T-cell (primary cell): ENCODE data around the gene HIF1A. TPM values are rescaled to one million over a fixed set of nuclear protein-coding genes. Genes with fewer than 3 reads are reported as not detected.

Experiments used
- ATAC-seq, 4 experiments: fragments of 200-7000 bp in 3 of 4; fragments of 150-1000 bp in 1 of 4; cut with Tn5 transposase; replicated peaks in 1 of 4; 1 replicate in 3 of 4; 2 replicates in 1 of 4; pipeline ENCODE4 v1.10.0; 2021; ENCODE audit warnings: moderate library complexity in 3 of 4, mild to moderate bottlenecking in 2 of 4, moderate number of reproducible peaks in 1 of 4
- CTCF ChIA-PET, 2 donors: fragments of 300-600 bp; sonication (Branson Sonifier 250); formaldehyde crosslinking; loops; one replicate each; lab custom pipeline; 2022; ENCODE audit warnings: antibody characterized with exemption in 2 of 2; lab: Charles Lee
- POLR2A ChIA-PET, 2 donors: fragments of 300-600 bp; sonication (Branson Sonifier 250); formaldehyde crosslinking; loops; one replicate each; lab custom pipeline; 2022; ENCODE audit warnings: antibody characterized with exemption in 2 of 2; lab: Charles Lee
- DNase-seq, 35 experiments: peaks; one replicate each; pipeline versions ENCODE4 v3.0.0 to v3.0.0-alpha.2; 2013 to 2023
- H3K27ac ChIP-seq: one replicate; pipeline ENCODE4 v1.5.1; 2013; ENCODE audit warnings: low read length
- H3K27me3 ChIP-seq, 2 experiments: replicated peaks in 1 of 2; 1 replicate in 1 of 2; 2 replicates in 1 of 2; pipeline versions ENCODE4 v1.6.1 to v1.7.0; 2013; ENCODE audit warnings: low read length in 1 of 2, mixed read lengths in 1 of 2; ENCODE audit not compliant: control insufficient read depth in 2 of 2, insufficient read depth in 2 of 2; ENCODE audit errors: extremely low read depth in 1 of 2
- H3K36me3 ChIP-seq, 2 donors: 1 replicate in 1 of 2; 2 replicates in 1 of 2; pipeline versions ENCODE4 v1.6.1 to v1.7.0; 2013; ENCODE audit warnings: low read length in 1 of 2; ENCODE audit not compliant: control insufficient read depth in 2 of 2, insufficient read depth in 1 of 2; ENCODE audit errors: extremely low read depth in 1 of 2
- H3K4me1 ChIP-seq, 2 experiments: 1 replicate in 1 of 2; 2 replicates in 1 of 2; pipeline versions ENCODE4 v1.6.1 to v1.7.0; 2013; ENCODE audit warnings: low read length in 2 of 2, mixed read lengths in 1 of 2; ENCODE audit not compliant: insufficient read depth in 2 of 2, control insufficient read depth in 1 of 2; ENCODE audit errors: extremely low read depth in 1 of 2
- H3K4me3 ChIP-seq, 2 donors: 1 replicate in 1 of 2; 2 replicates in 1 of 2; pipeline versions ENCODE4 v1.5.1 to v1.7.0; 2013; ENCODE audit warnings: mild to moderate bottlenecking in 2 of 2, low read length in 1 of 2, moderate library complexity in 1 of 2; ENCODE audit not compliant: control insufficient read depth in 1 of 2; ENCODE audit errors: extremely low read depth in 1 of 2
- H3K9me3 ChIP-seq: 2 replicates; pipeline ENCODE4 v1.7.0; 2013
- H3K27ac Mint-ChIP-seq, 2 donors: one replicate each; pipeline ENCODE4 v1.8.0; 2020 to 2021; ENCODE audit warnings: mild to moderate bottlenecking in 2 of 2, mixed read lengths in 2 of 2
- H3K27me3 Mint-ChIP-seq, 2 donors: one replicate each; pipeline ENCODE4 v1.8.0; 2021 to 2022; ENCODE audit warnings: mixed read lengths in 2 of 2
- H3K36me3 Mint-ChIP-seq: one replicate; pipeline ENCODE4 v1.8.0; 2021; ENCODE audit warnings: mixed read lengths
- H3K4me1 Mint-ChIP-seq, 3 donors: one replicate each; pipeline ENCODE4 v1.8.0; 2020 to 2022; ENCODE audit warnings: mixed read lengths in 3 of 3, mild to moderate bottlenecking in 1 of 3
- H3K4me3 Mint-ChIP-seq, 3 donors: one replicate each; pipeline ENCODE4 v1.8.0; 2020 to 2022; ENCODE audit warnings: mild to moderate bottlenecking in 3 of 3, mixed read lengths in 3 of 3, moderate library complexity in 3 of 3
- H3K9me3 Mint-ChIP-seq, 3 donors: one replicate each; pipeline ENCODE4 v1.8.0; 2020 to 2022; ENCODE audit warnings: mixed read lengths in 3 of 3
- WGBS: methylation state at CpG from one replicate; pipeline ENCODE4 v1.1.5; 2013; ENCODE audit warnings: missing lambda C conversion rate; ENCODE audit not compliant: insufficient coverage; 5-methylcytosine and 5-hydroxymethylcytosine counted together
- total RNA-seq, 35 experiments: library from RNA in 6 of 35; stranded (reverse) in 6 of 35; fragments of 120-200 nt in 1 of 35; gene quantifications; one replicate each; pipeline versions ENCODE4 v1.2.1 to v1.2.4 and lab custom pipeline; 2013 to 2026

HIF1A gene
- total RNA-seq, 5 donors from 2014 or later (not counting 1 experiment from before 2014, with no cell fraction given), result 80.2 to 200 (median 87.8) TPM

DNA sequence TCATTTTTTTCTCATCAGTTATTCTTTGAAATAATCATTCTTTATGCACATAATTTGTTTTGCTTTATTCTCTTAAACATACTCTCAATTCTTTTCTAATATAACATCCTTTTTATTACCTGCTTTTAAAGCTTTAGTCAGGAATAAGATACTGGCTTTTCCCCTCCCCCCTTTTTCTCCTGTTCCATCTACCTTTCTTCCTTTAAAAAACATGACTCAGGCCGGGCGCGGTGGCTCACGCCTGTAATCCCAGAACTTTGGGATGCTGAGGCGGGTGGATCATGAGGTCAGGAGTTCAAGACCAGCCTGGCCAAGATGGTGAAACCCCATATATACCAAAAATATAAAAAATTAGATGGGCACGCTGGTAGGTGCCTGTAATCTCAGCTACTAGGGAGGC is 25.4 kb downstream of the HIF1A start:
- Histone ChIP-seq H3K27ac (no peak overlapping the region), H3K4me3 (no peak overlapping the region), H3K4me1 (peaks cover 17 to 42% of the 10 kb centered on the region in 2 experiments), H3K27me3 (no peaks in the 10 kb centered on the region), H3K36me3 (peaks cover 0 to 26% of the 10 kb centered on the region in 2 donors), H3K9me3 (no peaks in the 10 kb centered on the region)
- DNase-seq (no peak), ATAC-seq (no peak)
- Mint-ChIP-seq H3K4me1 (peaks cover 69 to 74% (median 73%) of the 10 kb centered on the region in 3 donors), H3K9me3 (no peaks in the 10 kb centered on the region), H3K27me3 (no peaks in the 10 kb centered on the region), H3K27ac (peak overlapping the region; percentile 61 to 66), H3K36me3 (peaks cover 22% of the 10 kb centered on the region), H3K4me3 (peak overlapping the region in 1 of 3 donors; percentile 29)
- POLR2A ChIA-PET, result interaction anchor here (0.5 to 1.5 kb wide), 6 partner anchors 9 to 316 kb away, joined by 3 to 8 read pairs (median 4); no protein-coding TSS in a partner anchor
- CTCF ChIA-PET, result interaction anchor here in 1 of 2 donors (1.0 to 2.2 kb wide), 6 partner anchors 10 to 244 kb away, joined by 3 to 11 read pairs (median 6); partner anchors contain the start of gene HIF1A
- WGBS, result no CpG with 5 or more reads among the region's 6 CpGs

DNA sequence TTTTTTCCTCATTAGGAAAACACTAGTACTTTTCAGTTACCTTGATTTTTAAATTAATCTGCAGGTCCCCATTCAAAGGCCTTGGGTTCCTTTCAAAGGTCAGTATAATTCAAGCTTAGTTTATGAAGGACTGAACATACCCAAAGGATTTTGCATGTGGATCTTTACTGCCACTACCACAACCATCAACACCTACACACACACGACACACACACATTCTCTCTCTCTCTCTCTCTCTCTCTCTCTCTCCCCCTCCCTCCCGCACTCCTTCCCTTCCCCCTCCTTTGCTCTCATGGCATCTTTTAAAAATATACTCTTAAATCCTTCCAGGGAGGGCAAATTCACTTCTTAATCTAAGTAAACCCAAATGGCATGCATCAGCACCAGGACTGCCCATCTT is 28.8 kb downstream of the HIF1A start:
- Histone ChIP-seq H3K27ac (no peak overlapping the region), H3K4me3 (no peak overlapping the region), H3K9me3 (no peaks in the 10 kb centered on the region), H3K4me1 (peaks cover 7 to 18% of the 10 kb centered on the region in 2 experiments), H3K36me3 (peaks cover 0 to 53% of the 10 kb centered on the region in 2 donors), H3K27me3 (no peaks in the 10 kb centered on the region)
- WGBS, result 43% methylated on average over 2 of the region's 2 CpGs
- Mint-ChIP-seq H3K9me3 (no peaks in the 10 kb centered on the region), H3K4me3 (no peak overlapping the region), H3K27ac (peak overlapping the region in 1 of 2 donors; percentile 7), H3K36me3 (peaks cover 45% of the 10 kb centered on the region), H3K4me1 (peaks cover 52 to 62% (median 53%) of the 10 kb centered on the region in 3 donors), H3K27me3 (no peaks in the 10 kb centered on the region)
- ChIA-PET POLR2A (interaction anchor here in 1 of 2 donors (0.6 to 1.1 kb wide), 3 partner anchors 18 to 257 kb away, joined by 3 to 9 read pairs (median 4); no protein-coding TSS in a partner anchor), CTCF (interaction anchor here (0.6 to 0.7 kb wide), 3 partner anchors 26 to 188 kb away, joined by 4 to 7 read pairs (median 4); no protein-coding TSS in a partner anchor)
- ATAC-seq (no peak), DNase-seq (no peak)

DNA sequence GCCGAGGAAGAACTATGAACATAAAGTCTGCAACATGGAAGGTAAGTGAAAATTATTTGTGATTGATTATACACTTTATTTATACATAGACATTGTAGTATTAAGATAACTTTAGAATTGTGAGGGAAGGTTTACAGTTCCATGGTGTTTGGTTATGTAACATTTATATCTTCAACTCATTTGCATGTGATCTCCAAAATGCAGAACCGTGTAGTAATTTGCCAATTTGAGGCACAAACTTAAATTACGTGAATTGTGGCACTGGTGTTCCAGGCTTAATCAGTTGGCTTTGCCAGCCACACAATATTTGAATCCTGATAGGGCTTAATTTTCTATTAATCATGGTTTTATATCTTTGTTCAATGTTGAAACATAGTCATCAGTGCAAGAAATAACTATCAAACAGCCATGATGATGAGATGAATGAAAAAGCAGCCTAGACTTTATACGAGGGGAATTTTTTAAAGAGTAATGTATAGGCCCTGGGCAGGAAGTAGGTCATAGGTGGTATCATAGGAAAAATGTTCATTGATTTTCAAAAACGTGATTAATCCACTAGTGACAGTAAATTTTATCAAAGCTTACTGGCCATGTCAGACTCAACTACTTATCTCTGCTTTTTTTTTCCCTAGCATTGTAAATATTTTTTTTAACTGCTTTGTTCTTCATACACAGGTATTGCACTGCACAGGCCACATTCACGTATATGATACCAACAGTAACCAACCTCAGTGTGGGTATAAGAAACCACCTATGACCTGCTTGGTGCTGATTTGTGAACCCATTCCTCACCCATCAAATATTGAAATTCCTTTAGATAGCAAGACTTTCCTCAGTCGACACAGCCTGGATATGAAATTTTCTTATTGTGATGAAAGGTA is 31.7 kb downstream of the HIF1A start:
- no peaks in the 10 kb centered on the region for H3K9me3 Mint-ChIP-seq
- peaks cover 48 to 56% (median 51%) of the 10 kb centered on the region in 3 donors for H3K4me1 Mint-ChIP-seq
- H3K27ac Mint-ChIP-seq, result peak overlapping the region; percentile 62 to 74
- DNase-seq (no peak), ATAC-seq (peak in 1 of 4 experiments; percentile 51)
- Histone ChIP-seq H3K4me1 (peaks cover 0 to 5% of the 10 kb centered on the region in 2 experiments), H3K27ac (no peak overlapping the region), H3K4me3 (no peak overlapping the region), H3K9me3 (no peaks in the 10 kb centered on the region), H3K36me3 (peaks cover 0 to 68% of the 10 kb centered on the region in 2 donors), H3K27me3 (no peaks in the 10 kb centered on the region)
- no peak overlapping the region for H3K4me3 Mint-ChIP-seq
- H3K27me3 Mint-ChIP-seq, result no peaks in the 10 kb centered on the region
- ChIA-PET CTCF (interaction anchor here (1.0 to 2.5 kb wide), 3 partner anchors 7 to 17 kb away, joined by 3 to 7 read pairs (median 3); no protein-coding TSS in a partner anchor), POLR2A (interaction anchor here (0.5 to 0.6 kb wide), 2 partner anchors 36 to 248 kb away, joined by 3 read pairs; no protein-coding TSS in a partner anchor)
- no CpG with 5 or more reads among the region's 7 CpGs for WGBS
- H3K36me3 Mint-ChIP-seq, result peaks cover 60% of the 10 kb centered on the region

GRCh38 chr14:61730756-61731373 is 35.6 kb downstream of the HIF1A start:
- peaks cover 71% of the 10 kb centered on the region for H3K36me3 Mint-ChIP-seq
- H3K9me3 Mint-ChIP-seq, result no peaks in the 10 kb centered on the region
- no peak overlapping the region for H3K4me3 Mint-ChIP-seq
- no peaks in the 10 kb centered on the region for H3K27me3 Mint-ChIP-seq
- Histone ChIP-seq H3K36me3 (peaks cover 0 to 81% of the 10 kb centered on the region in 2 donors), H3K4me1 (peaks cover 0 to 5% of the 10 kb centered on the region in 2 experiments), H3K4me3 (no peak overlapping the region), H3K27ac (no peak overlapping the region), H3K9me3 (no peaks in the 10 kb centered on the region), H3K27me3 (no peaks in the 10 kb centered on the region)
- no peak for ATAC-seq
- ChIA-PET CTCF (interaction anchor here (0.6 to 2.5 kb wide), 15 partner anchors 8 to 434 kb away, joined by 3 to 11 read pairs (median 4); no protein-coding TSS in a partner anchor), POLR2A (interaction anchor here (0.7 kb wide), 2 partner anchors 9 to 218 kb away, joined by 3 read pairs; no protein-coding TSS in a partner anchor)
- DNase-seq, result peak in 4 of 35 experiments; percentile 4 to 61 (median 12)
- H3K27ac Mint-ChIP-seq, result peak overlapping the region; percentile 68 to 76
- H3K4me1 Mint-ChIP-seq, result peaks cover 36 to 39% (median 37%) of the 10 kb centered on the region in 3 donors
- WGBS, result no CpG with 5 or more reads among the region's 2 CpGs

- Mint-ChIP-seq H3K36me3 (peaks cover 62% of the 10 kb centered on the region), H3K27me3 (no peaks in the 10 kb centered on the region), H3K9me3 (no peaks in the 10 kb centered on the region), H3K27ac (no peak overlapping the region), H3K4me3 (no peak overlapping the region), H3K4me1 (peaks cover 16 to 28% (median 20%) of the 10 kb centered on the region in 3 donors)
- ChIA-PET CTCF (interaction anchor here in 1 of 2 donors (1.3 kb wide), 1 partner anchor 8 kb away, joined by 3 read pairs; no protein-coding TSS in a partner anchor), POLR2A (interaction anchor here (0.5 to 1.3 kb wide), 3 partner anchors 11 to 16 kb away, joined by 3 to 5 read pairs (median 4); no protein-coding TSS in a partner anchor)
- no peaks in the 10 kb centered on the region for H3K9me3 ChIP-seq
- no peak overlapping the region for H3K27ac ChIP-seq
- H3K27me3 ChIP-seq, result no peaks in the 10 kb centered on the region
- peaks cover 0 to 3% of the 10 kb centered on the region in 2 experiments for H3K4me1 ChIP-seq
- peaks cover 5 to 82% of the 10 kb centered on the region in 2 donors for H3K36me3 ChIP-seq
- DNase-seq (no peak), ATAC-seq (no peak)
- WGBS, result no CpG with 5 or more reads among the region's 2 CpGs
- H3K4me3 ChIP-seq, result no peak overlapping the region
Measured at GRCh38 chr14:61733972-61734371, 38.7 kb downstream of the HIF1A start.
